ENCODE data around the gene PRKAR1B.

The PRKAR1B gene

DNA sequence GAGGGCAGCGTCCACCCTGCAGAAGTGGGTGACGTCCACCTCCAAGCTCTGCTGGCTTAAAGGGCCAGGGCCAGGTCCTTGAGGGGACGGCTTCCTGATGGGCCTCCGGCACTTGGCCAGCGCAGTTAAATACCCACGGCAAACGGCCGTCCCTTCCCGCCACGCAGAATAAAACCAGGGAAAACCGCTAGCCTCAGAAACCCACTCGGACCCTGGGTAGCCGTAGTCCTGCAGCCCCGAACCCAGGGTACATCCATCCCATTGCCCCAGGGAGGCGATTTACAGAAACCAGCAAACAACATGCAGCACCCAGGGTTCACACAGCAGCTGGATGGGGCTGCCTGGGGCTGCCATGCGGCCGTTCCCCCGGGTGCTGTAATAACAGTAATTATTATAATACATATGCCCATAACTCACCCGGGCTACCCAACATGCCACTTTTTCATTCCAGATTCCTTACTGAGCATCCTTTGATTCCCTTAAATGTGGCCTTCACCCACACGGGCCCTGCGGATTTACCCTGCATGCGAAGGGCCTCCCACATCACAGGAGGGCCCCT is 126.0 kb downstream of the PRKAR1B start:
- no peak for DNase-seq

DNA sequence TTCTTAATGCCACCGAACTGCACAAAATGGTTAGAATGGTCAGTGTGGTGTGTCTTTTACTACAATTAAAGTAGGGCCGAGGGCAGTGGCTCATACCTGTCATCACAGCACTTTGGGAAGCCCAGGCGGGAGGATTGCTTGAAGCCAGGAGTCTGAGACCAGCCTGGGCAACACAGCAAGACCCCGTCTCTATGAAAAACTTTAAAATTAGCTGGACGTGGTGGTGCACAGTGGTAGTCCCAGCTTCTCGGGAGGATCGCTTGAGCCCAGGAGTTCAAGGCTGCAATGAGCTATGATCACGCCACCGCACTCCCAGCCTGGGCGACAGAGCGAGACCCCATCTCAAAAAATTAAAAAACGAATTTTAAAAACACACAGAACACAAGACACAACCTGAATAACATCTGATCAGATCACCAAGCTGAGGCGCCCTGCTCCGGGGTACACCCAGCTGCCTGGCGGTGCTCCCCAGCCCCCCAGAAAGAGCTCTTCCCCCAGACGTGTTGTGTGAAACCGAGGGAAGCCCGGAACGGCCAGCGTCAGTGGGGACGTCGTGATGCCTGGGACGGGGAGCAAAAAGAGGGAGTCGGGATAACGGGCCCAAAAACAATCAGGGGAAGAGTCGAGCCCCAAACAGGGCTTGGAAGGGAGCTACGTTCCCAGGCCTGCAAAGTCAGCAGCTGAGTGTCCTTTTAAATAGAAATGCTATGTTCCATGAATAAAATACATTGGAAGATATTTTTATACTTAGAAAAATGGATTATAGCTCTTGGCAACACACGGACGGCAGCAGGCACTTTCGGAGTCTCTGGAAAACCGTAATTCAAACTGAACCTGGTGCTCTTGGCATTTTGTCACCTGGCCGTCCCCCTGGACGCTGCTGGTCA is 126.7 kb downstream of the PRKAR1B start:
- no peak for DNase-seq

DNA sequence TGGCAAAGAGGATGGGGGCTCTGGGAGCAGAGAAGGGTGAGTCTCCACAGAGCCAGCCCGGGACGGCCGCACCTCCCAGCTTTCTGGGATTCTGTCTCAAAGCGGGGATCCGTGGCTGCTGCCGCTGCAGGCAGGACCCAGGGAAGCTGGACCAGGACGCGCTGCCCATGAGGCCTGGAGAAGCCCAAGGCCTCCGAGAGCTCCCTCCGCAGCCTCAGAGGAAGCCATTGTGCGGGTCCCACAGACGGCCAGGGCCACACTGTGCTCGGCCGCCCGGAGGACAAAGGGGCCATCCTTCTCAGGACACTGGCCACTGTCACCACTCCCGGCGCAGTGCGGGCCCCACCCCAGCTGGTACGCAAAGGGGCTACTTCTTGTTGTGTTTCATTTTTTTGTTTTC is 128.2 kb downstream of the PRKAR1B start:
- DNase-seq = no peak

DNA sequence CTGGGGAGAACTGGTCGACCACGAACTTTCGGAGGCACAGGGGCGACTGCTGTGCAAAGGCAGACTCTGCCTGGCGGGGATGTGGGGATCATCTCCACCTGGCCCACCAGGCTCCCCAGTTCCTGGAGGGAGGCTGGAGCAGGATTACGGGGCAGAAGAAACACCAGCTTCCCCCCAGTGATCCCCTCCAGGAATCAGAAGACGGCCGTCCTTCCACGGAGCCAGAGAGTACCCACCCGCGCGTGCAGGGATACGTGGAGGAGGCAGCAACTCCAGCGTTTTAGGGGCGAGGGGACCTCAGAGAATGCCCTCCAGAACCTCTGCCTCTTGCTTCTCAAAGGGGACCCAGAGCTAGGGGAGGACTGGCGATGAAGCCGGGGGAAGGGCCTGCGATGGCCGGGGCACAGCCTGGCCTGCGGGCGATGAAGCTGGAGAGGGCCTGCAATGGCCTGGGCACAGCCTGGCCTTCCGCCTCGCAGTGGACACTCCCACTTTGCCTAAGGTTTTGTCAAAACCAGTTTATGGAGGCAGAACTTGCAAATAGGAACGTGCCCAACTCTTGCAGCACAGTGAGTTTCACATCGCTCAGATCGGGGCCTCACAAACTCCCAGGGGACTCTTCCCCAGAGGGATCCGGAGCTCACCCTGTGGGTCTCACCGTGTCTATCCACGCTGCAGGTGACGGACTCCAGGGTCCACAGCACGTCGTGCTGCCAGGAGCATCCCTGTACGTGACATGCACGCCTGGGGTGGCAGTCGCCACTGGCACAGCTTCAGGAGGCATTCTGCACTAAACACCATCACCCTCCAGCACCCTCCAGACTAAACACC is 129.5 kb downstream of the PRKAR1B start:
- no peak for DNase-seq

DNA sequence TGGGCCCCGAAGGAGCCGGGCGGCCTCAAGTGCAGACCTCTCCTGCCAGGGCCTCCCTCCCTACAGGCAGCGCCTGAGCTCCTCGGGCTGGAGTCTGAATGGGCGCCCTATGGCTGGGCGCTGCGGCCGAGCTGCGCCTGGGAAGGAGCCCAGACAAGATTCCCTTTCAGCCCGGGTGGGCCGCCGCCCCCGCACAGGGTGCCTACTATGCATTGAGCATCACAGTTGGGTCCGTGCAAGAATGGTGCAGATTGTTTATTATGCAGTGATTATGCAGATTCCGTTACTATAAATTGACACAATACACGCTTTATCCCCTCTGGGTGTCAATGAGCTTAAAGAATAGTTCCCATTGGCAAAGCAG is 130.3 kb downstream of the PRKAR1B start:
- no peak for DNase-seq

DNA sequence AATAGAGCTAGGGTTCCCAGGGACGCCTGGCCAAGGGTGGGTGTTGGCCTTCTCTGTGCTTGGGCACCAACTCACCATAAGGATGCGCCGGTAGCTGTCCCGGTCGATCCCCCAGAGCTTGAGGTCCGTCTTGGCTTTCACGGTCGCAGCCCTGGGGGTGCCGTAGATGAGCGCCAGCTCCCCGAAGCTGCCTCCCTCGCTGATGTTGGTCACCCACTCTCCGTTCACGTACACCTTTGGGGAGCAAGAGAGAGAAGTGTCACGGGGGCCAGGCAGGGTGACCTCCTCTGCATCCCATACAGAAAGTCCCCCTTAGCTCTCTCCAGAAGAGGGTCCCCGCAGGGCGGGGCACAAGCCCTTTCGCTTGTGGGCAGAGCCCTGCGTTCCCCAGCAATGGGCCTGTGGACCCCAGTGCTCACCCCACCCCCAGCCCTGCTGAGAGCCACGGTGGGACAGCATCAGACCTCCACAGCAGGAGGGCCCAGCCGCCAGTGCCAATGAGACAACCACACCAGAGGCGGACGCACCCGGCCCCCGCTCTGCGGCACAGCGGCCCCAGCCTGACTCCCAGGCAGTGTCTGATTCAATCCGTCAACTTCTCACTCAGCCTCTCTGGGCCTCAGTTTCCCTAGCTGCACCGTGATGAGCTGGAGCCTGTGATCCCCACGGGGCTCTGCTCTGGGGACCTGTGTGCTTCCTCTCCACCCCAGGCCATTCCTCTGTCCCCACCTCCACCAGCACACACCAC is 130.8 kb downstream of the PRKAR1B start:
- DNase-seq = no peak

DNA sequence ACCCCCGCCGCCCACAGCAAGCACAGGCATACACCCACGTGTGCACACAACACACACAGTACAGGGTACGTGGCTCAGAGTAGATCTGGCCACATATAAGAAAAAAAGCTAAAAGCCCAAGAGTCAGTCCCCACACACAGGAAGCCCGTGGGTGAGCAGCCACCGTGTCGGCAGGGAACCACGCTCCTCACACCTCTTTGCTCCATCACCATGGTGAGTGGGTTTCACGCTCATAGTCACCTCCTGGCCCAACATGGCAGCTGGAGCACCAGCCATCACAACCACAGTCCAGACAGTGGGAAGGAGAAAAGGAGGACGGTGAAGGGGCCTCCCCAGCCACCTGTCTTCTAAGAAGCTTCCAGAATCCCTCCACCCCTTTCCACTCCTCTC is 131.5 kb downstream of the PRKAR1B start:
- DNase-seq = no peak

DNA sequence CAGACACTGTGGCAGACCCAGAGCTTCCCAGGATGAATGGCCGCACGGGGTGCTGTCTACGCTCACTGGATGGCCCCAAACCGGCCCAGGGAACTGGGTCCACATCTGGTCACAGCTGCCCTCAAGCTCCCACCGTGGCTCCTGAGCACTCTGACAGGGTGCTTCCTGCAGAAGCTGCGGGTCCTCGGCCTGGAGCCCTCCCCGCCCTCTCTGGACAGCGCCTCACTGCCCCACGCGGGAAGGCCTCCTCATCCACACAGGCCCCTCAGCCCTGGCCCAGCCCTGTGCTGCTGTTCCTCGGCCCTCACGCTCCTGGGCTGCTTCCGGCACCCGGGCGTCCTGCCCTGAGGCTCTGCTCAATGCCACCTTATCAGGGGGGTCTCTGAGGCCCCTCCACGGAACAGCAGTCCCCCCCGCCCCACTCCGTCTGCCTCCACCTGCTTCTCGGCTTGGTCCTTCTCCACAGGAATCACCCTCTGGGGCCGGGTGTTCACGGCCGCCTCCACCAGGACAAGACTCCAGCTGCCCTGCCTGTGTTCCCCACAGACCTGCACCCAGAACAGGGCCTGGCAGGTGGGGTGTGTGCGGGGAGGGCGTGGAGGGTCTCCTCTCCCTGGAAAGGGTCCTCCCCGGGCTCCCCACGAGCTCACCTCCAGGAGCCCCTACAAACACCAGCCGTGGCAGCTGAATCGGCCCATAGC is 132.0 kb downstream of the PRKAR1B start:
- DNase-seq = no peak

DNA sequence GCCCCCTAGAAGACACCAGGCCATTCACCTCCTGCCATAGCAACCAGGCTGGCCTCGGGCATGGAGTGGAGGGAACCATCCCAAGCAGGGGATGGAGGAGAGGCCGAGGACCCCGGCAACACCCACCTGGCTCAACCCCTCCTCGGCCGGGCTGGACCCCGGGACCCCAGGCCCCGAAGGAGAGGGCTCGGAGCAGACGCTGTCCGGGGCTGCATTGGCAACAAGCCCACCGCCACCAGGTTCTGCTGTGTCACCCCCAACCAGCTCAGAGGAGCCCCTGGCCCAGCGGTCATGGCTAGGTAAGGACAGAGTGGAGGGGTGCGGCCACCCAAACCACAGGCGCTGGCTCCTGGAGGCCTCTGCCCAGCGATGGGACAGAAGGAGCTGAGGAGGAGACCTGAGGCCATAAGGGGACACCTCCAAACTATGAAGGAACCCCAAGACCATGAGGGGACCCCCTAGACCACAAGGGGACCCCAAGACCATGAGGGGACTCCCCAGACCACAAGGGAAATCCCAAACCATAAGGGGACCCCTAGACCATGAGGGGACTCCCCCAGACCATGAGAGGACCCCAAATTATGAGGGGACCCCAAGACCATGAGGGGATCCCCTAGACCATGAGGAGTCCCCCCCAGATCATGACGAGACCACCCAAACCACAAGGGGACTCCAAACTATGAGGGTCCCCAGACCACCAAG is 132.7 kb downstream of the PRKAR1B start:
- DNase-seq = no peak

DNA sequence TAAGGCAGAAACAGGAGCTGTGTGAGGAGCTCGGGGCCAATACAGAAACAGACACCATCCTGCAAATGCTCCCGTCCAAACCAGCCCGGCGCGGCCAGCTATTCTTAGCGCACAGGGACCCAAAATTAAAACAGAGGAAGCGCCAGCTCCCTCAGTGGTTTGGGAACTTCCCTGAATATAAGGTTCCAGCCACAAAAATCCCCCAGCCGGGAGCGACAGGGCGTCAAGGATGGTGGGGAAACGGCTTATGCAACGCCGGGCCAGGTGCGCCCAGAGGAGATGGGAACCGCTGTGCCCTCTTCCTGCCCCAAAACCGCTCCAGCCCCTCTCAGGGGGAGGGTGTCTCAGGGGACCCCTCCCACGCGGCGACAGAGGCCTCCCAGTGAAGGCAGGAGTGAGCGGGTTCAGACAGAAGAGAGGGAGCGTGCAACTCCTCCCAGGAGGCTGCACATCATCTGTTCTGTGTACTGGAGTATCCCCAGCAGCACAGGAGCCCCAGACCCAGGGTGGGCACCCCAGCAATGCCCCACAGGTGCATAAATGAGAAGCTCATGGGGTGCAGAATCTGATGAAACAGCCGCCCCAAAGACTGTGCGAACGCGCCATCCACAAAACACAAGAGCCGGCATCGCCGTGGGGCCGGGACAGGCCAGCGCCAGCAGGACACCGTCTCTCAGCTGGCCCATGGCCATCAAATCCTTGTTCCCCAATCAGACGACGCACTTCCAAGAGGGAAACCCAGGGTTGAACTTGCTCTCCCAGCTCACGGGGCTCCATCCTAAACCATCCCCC is 133.6 kb downstream of the PRKAR1B start:
- DNase-seq = no peak

DNA sequence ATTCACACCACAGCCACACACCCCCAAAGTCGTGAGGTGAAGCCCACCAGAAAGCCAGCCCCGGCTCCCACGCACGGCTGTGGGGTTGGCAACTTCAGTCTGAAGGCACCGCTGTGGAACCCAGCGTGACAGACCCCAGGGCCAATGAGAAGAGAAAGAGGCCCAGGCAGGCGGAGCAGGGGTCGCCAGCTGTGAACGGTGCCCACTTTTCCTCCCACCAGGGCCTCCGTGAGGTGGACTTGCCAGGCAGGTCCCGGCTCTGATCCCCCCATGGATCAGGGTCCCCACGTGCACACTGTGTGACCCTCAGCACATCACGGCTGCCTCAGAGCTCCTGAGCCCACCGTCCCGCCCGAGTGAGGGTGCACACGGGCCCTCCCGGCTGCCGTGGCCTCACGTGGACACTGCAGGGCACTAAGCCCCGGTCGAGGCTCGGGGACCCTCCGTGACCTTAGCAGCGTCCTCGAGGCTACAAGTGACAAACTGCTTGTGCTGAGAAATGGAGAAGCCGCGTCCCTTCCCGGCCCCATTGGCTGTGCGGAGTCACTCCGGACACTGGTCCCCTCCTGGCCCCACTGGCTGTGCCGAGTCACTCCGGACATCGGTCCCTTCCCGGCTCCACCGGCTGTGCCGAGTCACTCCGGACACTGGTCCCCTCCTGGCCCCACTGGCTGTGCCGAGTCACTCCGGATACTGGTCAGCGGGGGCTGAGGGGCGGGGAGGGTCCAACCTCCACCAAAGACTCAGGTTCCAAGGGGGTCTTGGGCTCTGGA is 135.0 kb downstream of the PRKAR1B start:
- DNase-seq = no peak

DNA sequence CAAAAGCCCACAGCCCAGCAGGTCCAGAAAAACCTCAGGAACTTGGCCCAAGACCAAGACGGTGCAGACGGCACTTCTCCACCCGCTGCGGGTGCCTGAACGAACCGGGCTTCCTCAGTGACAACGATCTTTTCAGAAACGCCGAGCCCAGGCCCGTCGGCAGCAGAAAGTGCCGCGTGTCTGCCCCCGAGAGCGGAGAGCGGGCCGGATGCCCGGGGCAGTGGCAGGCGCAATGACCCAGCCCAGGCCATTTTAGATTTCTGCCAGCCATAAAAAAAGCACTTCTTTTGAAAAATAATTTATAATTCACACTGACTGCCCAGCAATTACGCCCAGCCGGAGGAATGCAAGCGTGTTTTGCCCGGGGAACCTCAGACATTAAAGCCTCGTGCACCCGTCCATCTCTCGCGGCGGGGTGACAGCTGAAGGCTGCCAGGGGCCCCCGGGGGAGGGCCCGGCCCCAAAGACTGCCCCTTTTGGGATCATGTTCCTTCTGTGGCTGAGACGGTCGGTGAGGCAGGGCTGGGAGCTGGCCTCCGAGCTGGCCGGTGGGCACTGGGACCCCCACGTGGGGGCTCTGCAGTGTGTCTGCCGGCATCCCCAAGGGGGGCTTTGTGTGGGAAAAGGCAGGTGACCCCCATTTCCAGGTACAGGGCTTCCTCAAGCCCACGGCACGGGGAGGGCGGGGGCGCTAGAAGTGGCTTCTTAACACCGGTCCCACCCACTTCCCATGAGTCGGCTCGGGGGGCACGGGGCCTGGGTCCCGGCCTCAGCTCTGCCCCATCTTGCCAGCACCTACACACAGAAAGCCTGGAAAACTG is 136.1 kb downstream of the PRKAR1B start:
- no peak for DNase-seq

DNA sequence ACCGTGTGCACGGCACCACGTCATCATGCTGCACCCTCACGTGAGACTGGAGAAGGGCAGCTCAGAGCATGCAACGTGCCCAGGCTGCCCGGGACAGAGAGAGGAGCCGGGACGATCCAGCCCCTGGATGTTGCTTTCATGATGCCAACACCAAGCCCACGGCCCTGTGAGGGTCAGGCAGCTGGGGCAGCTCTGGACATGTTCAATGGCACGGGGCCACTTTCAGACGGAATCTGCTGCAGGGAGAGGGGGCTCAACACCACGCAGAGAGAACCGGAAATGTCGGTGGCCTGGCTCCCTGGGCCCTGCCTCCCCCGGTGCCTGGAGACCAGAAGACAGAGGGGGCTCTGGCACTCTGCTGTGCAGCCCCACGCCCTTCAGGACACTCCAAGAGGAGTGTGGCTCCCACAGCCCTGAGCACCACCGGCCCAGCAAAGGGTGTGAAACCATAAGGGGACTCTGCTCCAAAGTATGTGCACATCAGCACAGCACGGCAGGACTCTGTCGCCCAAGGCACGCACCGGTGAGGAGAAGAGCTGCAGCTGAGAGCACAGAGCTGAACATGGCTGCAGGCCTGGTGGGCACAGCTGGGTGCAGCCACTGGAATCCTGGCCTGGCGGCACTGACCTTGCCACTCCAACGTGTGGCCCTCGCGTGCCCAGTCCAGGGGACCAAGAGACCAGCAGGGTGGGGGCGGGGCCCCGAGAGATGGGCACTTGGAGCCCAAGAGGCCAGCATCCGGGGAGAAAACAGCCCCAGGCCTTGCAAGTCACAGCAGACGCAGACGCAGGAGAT is 137.1 kb downstream of the PRKAR1B start:
- DNase-seq = no peak

DNA sequence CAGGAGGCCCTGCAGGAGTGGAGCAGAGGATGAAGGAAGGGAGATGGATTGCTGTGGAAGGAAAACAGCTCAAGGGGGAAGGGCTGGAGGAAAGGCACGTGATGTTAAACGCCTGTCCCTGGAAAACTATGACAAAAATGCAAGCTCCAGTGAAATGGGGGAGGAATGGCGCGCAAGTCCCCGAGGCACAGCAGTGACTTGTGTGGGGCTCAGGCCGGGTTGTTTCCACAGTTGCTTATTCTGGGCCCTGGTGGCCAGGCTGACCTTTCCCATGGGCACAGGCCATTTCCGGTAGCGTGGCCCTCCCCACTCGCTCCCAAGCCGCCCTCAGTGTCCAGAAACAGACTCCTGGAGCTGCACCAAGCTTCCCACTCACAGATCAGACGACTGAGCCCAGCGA is 139.3 kb downstream of the PRKAR1B start:
- no peak for DNase-seq

DNA sequence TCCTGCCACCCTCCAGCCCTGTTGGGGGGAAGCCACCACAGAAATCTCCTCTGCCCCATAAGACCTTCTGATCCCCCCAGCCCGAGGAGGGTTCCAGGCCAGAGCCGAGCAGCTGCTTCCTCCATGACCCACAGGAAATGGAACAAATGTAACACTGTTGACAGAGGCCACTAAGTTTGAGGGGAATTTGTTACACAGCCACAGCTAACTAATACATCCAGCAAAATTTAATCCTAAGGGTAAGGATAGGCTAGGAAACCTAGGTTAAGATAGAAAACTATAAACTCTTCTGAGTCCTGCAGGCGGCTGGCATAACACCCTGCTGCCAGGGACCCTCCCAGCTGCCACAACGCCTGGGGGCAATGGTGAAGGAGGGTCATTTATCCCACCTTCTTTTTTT is 140.6 kb downstream of the PRKAR1B start:
- no peak for DNase-seq

DNA sequence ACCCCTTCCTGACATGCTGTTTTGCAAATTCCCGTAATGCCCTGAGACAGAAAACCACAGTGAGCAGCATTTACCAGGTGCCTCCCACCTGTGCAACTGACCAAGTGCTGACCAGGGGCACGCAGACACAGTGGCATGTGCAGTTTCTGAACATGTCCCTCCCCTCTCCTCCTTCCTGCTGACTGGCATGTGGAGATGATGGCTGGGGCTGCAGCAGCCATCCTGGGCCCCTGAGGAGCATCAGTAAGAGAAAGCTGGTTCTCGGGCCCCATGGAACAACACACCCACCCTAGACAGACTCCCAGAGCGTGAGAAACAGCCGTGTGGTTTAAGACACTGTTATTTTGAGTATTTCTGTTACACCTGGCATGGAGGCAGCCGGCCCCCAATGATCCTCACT is 141.2 kb downstream of the PRKAR1B start:
- DNase-seq = no peak

DNA sequence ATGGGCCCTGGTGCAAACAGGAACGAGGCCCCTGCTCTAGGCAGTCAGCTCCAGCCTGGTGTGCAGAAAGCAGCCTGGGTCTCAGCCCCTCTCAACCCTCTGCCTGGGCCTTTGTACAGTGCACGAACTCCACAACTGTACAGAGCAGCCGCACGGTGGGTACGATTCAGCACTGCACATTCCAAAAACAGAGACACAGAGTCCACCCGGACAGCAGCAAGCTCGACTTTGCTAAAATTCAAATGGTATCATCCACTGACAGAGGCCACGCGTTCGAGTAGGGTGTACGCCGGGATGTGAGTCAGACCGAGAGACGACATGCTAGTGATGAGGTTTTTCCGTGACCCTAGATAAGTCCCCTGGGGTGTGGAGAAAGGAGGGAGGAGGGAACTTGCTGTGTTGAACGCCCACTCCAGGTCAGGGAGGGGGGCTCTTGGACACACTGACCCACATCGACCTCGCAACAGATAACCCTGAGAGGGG is 141.8 kb downstream of the PRKAR1B start:
- no peak for DNase-seq

DNA sequence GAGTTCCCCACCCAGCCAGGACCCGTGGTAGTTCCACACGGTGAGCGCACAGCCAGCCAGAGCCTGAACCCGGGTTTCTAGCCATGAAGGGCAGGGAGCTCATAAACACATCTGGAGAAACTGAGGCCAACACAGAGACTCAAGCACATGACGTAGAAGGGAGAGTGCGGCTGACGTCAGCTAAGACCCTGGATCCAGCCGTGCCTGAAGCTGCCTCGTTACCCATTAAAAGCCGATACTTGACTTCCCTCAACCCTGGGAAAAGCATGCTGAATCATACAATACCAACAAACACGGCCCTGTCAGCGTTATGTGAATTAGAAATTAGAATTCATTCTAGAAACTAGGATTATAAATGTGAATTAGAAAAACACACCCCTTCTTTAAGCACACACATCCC is 142.3 kb downstream of the PRKAR1B start:
- DNase-seq = no peak
